DLD1 (cell line): ENCODE measurements around the gene FAM72C.
"Not testable (repeated sequence)": the region's sequence is repeated elsewhere in the genome, so short reads cannot be mapped to it uniquely, and the experiment has no call there.

Experiments used
- in situ Hi-C: cut with HindIII; loops from 2 replicates; pipeline ENCODE4 v1.10.0; 2017; ENCODE audit warnings: low sequenced_read_pairs

FAM72C gene

DNA sequence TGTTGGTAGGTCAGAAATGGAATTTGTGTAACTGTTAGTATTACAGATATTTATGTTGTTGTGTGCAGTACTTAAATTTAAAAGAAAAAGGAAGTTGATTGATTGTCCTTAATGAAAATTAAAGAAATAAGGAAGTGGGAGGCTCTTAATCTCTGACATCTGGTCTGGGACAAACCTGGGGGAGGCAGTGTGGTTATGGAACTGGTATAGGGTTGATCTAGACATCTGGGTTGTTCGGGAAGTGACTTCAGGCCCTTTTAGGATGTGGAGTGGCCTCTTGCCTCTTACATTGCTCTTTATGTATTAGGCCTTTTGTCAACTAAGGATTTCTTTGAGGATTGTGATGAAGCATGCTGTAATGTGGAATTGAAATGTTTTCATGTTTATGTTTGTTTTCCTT is 16.1 kb upstream of the FAM72C start:
- in situ Hi-C loops, result not testable (repeated sequence)

DNA sequence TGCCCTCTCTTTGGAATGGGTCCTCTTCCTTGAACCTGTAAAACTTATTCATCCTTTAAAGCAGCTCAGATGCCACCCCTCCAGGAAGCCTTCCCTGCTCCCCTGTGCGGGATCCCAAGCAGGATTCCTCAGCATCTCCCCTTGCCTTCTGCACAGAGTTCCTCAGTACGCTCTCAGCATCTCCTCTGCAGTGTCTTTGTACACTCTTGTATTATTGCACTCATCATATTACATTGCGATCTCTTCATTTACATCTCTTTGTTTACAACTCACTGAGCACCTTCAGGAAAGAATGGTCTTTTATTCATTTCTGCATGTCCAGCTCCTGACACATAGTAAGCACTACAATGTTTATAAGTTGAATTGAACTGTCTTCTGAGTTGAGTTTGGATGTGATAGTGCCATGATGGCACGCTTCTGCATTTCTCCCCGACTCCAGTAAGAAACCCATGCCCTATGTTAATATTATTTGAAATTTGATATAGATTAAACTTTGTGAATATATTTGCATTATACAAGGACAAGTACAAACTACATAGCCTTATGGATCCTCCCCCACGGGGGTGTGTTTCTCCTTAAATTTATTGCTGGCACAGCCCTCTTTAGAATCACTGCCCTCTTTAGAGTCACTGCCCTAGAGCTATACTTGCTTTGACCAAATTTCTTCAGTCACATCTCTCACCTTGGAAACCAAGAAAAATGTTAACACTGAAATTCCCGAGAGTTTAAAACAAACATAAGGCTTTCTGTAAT is 13.1 kb upstream of the FAM72C start:
- in situ Hi-C loops, result not testable (repeated sequence)

- in situ Hi-C loops, result not testable (repeated sequence)
These were observed 2.6 kb upstream of the FAM72C start for GRCh38 chr1:143974416-143974815.

- in situ Hi-C loops, result not testable (repeated sequence)
These were observed 2.2 kb upstream of the FAM72C start for GRCh38 chr1:143973876-143974414.

- in situ Hi-C loops, result not testable (repeated sequence)
These were observed 1.1 kb upstream of the FAM72C start for GRCh38 chr1:143972753-143973326.

- in situ Hi-C loops, result not testable (repeated sequence)
These were observed 5.9 kb downstream of the FAM72C start for GRCh38 chr1:143965860-143966259.

- in situ Hi-C loops, result not testable (repeated sequence)
These were observed 7.5 kb downstream of the FAM72C start for GRCh38 chr1:143964294-143964693.

- in situ Hi-C loops, result not testable (repeated sequence)
These were observed 15.9 kb downstream of the FAM72C start for GRCh38 chr1:143955930-143956329.

DNA sequence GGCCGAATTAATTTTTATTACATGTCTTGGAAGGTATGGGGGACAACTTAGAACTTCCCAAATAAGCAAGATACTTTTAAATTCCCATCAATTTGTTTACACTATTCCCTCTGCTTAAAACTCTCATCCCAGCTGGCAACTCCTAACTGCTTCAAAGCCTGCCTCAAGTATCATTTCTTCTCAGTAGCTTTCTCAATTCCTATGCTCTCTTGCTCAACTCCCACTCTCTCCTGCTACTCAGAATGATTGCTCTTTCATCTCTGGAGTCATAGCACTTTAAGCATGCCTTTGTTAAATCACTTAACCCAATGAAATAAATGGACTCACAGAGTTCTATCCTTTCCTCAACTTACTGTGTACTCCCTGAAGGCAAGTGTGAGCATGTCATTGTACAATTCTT is 18.9 kb downstream of the FAM72C start:
- in situ Hi-C loops, result not testable (repeated sequence)

- in situ Hi-C loops, result not testable (repeated sequence)
These were observed 20.0 kb downstream of the FAM72C start for GRCh38 chr1:143951485-143952391.

DNA sequence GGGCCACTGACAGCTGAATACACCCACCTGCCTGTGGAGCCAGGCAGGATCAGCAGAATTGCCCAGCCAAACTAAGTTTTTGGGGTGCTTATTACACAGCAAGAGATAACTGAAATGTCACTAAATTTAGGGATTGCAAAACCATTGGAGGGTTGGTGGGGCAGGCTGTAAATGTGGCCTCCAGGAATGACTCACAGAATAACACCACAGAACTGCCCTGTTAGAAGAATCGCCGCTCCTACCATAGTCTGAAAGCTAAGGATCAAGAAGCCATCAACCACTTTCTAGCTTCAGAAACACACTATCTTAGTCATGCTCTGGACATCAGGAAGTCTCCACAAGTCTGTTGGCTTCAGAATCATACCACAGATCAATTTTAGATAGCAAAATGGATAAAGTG is 24.0 kb downstream of the FAM72C start:
- in situ Hi-C loops, result not testable (repeated sequence)

DNA sequence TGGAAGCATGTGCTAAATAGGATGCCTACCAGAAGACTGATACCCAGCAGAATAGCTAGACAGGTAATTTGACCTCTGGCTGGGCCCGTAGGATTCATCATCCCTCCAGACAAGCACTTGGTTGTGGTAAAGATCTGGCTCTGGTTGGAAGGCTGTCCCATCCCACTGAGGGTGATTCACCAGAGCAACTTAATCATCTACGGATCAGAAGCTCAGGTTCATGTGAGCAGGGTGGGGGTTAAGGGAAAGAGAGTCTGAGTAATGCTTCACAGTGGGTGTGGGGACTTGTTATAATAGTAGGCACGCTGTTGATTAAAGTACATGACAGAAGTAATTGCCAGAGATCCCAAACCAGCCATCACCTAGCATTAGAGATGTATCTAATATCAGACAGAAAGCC is 26.5 kb downstream of the FAM72C start:
- in situ Hi-C loops, result not testable (repeated sequence)

DNA sequence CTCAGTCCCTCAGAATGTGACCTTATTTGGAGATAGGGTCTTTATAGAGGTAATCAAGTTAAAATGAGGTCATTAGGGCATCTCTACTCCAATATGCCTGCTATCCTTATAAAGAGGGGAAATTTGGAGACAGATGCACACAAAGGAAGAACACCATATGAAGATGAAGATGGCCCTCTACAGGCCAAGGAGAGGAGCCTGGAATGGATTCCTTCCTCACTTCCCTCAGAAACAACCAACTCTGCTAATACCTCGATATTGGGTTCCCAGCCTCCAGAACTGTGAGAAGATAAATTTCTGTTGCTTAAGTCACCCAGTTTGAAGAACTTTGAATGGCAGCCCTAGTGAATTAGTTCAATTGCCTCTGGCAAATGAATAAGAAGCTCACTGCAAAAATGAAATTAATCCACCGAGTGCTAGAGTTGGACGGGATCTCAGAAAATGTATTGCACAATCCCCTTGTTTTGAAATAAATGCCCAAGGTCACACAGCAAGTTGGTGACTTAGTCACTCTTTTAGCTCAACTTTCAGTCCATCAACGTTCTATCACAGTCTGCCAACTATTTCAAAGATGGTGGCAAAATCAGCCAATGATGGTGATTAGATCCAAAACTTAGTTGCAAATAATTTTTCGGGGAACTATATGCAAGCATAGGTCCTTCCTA is 27.1 kb downstream of the FAM72C start:
- in situ Hi-C loops, result not testable (repeated sequence)

DNA sequence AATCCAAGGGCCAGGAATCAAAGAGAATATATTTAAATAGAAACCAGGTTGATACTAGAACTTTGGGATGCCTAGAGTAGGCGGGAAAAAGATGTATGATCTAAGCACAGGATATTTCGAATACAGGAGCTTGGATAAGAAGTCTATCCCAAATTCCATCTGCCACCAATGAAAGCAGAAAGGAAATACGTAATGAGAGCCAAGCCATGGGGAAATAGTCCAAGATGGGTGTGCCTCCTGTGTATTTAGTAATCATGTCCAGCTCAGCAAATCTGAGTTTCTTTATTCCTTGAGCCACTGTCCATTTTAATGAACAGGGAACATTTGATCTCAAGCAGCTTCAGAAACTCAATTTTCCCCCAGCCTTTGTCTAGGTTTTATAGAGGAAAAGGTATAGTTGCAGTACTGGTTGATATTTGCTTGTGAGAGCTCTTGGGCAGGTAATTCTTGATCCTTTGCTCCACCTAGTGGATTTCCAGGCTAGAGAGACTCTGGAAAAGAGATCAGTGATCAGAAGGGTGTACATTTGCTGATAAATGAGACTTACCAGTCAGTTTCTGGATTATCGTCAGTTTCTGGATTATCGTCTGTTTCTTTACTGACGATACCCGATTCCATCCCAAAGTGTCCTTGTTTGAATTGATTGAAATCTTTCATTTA is 28.3 kb downstream of the FAM72C start:
- in situ Hi-C loops, result not testable (repeated sequence)

GRCh38 chr1:143942238-143942860 is 29.4 kb downstream of the FAM72C start:
- in situ Hi-C loops, result not testable (repeated sequence)

GRCh38 chr1:143939666-143940065 is 32.1 kb downstream of the FAM72C start:
- in situ Hi-C loops, result not testable (repeated sequence)

DNA sequence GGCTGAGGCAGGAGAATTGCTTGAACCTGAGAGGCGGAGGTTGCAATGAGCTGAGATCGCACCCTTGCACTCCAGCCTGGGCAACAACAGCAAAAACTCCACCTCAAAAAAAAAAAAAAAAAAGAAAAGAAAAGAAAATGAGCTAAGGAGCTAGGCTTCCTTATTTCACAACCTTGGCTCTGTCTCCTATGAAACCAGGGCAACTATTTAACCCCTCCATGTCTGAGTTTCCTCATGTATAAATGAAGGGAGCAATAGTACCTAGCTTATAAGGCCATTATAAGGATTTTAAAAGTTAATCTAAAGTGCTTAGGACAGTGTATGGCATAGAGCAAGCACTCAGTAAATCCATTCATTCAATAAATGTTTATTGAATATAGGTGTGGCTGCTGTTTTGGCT is 32.9 kb downstream of the FAM72C start:
- in situ Hi-C loops, result not testable (repeated sequence)

GRCh38 chr1:143936457-143937115 is 35.2 kb downstream of the FAM72C start:
- in situ Hi-C loops, result not testable (repeated sequence)

GRCh38 chr1:143919127-143919526 is 52.7 kb downstream of the FAM72C start:
- in situ Hi-C loops, result not testable (repeated sequence)
